HG03521 (cell line): ENCODE results near the gene C2CD2.
"Not testable (repeated sequence)": the region's sequence is repeated elsewhere in the genome, so short reads cannot be mapped to it uniquely, and the experiment has no call there.

Experiments used
- ATAC-seq: cut with Tn5 transposase; IDR thresholded peaks from one replicate; pipeline ENCODE4 v1.9.1; 2021; ENCODE audit warnings: mild to moderate bottlenecking, moderate library complexity; ENCODE audit not compliant: unreplicated experiment

Gene C2CD2

DNA sequence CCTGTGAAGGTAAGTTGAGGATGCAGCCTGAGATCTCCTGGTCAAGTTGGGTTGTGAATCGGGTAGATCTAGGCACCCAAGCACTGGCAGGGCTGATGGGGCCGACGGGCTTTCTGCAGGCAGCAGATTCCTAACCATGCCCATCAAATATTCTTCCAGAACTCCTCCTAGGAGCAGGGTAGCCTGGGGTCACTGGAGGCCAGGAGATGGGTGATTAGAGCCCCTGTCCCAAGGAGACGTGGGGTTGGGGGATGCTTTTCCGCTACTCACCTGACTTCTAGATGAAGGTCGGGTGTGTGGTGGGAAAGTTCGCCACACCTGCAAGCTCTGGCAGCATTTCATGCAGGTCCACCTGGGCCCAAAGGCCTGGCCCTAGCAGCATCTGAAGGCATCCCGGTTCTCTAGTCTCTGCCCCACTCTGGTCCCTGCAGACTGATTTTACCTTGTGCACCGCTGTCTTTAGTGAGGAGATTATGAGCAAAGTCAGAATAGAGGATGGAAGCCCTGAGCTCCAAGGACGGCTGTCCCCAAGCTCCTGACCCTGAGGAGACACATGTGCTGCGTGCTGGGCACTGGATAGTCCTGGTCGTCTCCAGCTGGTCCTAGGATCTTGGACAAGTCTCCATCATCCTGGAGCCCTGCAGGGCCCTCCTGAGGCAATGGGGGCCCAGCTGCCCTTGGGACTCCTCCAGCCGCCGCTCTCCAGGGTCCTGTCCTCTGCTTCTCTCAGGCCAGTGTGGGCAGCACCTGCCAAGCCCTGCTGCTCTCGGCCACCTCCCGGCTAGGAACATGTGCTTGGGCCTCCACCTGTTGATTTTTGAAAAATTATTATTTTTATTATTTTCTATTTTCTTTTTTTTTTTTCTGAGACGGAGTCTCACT lies 21.8 kb upstream of the C2CD2 start:
- no peak for ATAC-seq

- no peak for ATAC-seq
Measured at GRCh38 chr21:41974752-41975053, 20.9 kb upstream of the C2CD2 start.

DNA sequence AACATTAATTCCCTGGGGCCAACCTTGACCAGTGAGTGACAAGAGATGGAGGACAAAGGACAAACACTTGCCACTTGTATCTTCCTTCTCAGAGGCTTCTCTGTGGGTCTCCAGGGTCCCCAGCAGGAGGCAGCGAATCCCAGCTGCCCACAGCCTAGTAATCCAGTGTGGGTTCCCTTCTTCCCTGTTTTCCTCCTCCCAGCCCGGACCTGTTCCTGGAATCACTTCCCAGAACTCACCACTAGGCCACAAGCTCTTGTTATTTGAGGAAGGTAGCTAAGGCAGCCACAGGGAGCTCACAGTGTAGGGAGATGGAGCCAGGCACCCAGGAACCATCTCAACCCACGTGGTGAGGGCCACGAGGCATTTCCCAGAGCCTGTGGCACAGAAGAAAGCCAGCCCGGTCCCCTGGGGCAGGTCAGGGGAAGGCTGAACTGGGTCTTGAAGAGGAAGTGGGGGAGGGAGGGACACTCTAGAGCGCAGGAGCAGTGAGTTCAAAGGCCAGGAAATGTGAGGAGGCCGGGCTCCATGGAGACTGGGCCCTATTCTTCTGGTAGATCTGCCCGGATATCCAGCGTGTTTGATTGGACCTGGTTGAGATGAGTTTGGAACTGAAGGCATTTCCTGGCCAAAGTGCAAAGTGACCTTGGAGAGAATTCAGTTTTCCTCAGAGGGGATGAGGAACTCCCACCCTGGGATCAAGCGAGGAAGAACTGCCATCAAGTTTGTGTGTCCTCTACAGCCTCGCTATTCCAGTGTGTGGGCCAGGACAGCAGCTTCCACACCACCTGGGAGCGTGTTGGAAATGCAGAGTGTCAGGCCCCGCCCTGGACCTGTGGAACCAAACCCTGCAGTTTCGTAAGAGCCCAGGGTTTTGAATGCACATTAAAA lies 20.3 kb upstream of the C2CD2 start:
- no peak for ATAC-seq

DNA sequence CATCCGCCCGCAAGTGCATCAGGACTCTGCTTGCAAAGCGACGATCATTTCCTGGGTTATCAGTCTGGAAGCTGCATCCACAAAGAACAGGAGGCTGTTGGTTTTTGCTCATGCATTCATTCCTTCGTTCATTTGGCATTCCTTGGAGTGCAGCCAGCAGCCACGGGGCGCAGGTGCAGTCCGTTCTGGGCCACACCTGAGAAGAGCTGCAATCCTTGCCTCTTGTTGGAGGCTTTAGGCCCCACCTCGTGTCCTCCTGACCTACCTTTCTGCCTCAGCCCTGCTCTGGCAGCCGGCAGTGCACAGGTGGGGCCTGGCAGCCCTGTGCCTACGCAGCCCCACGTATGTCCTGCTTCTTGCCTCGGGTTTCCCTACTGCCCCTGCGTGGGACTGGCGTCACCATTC lies 19.6 kb upstream of the C2CD2 start:
- no peak for ATAC-seq

DNA sequence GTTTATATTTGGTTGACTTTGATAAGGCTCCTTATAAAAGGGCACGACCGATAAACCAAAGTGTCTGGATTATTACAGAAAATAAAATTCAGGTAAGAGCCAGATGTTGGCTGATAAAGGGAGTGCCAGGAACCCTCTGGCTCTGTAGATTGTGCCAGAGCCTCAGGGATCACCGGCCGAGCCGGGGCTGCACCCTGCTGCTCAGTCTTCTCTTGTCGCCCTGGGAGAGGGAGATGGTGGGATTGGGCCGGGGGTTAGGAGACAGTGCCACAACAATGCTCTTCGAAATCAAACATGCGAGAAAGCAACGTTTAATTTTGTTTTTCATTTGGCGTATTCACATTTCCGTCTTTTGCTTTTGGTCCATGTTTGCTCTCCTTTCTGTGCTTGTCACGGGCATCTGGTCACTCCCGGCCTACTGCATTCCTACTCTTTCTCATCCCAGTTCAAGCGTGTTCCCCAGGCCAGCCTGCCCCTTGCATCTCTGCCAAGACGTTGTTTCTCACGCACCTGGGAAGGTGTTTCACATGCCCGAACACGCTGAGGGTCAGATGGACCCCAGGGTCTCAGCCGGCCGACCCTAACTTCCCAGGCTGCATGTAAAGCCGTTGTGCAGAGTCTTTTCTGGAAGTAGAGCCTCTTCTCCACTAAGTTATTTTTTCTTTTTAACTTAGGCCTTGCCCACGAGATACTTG lies 18.8 kb upstream of the C2CD2 start:
- no peak for ATAC-seq

DNA sequence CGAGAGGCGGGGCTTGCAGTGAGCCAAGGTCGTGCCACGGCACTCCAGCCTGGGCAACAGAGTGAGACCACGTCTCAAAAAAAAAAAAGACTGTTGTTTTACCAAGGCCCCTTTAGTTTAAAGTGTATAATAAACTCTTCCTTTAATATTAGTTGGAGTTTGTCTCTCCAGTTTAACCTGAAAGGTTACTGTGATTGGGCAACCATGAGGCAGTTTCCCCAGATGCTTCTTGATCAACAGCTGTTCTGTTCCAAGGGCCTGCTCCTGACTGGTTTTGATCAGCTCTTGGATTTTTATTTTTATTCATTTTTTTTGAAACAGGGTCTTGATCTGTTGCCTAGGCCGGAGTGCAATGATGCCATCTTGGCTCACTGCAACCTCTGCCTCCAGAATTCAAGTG lies 18.1 kb upstream of the C2CD2 start:
- ATAC-seq, result no peak

- no peak for ATAC-seq
Measured at GRCh38 chr21:41970751-41971653, 17.2 kb upstream of the C2CD2 start.

- no peak for ATAC-seq
Measured at GRCh38 chr21:41970106-41970391, 16.2 kb upstream of the C2CD2 start.

GRCh38 chr21:41967708-41968107 lies 13.9 kb upstream of the C2CD2 start:
- ATAC-seq, result no peak

DNA sequence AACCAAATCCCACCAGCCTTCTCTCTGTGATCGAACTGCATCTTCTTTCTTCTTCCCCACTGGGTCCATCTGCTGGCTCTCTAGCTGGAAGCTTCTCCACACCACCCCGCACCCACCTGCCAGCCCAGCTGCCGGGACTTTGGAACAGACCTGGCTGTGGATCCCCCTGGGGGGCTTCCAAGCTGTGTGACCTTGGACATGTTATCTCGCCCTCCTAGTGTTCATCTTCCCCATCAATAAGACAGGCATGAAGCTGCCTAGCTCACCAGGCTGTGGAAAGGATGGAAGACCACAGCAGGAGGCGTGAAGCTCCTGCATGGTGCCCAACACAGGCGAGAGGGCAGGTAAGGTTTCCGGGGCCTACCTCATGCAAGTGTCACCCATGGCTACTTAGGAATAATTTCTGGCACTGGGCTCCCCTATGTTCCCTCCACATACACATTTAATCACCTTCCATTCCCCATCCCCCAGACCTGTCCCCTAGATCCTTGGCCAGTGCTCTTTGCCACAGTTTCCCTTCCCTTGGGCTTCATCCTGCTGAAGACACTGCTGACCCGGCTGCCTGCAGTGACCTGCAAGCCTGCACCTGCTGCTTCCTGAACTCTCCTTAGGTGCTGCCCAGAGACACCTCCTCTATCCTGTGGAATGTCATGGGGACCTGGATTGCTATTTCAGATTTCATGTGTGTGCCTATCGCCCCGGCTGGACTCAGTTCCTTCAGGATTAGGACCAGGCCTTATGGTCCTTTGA lies 13.2 kb upstream of the C2CD2 start:
- ATAC-seq, result no peak

DNA sequence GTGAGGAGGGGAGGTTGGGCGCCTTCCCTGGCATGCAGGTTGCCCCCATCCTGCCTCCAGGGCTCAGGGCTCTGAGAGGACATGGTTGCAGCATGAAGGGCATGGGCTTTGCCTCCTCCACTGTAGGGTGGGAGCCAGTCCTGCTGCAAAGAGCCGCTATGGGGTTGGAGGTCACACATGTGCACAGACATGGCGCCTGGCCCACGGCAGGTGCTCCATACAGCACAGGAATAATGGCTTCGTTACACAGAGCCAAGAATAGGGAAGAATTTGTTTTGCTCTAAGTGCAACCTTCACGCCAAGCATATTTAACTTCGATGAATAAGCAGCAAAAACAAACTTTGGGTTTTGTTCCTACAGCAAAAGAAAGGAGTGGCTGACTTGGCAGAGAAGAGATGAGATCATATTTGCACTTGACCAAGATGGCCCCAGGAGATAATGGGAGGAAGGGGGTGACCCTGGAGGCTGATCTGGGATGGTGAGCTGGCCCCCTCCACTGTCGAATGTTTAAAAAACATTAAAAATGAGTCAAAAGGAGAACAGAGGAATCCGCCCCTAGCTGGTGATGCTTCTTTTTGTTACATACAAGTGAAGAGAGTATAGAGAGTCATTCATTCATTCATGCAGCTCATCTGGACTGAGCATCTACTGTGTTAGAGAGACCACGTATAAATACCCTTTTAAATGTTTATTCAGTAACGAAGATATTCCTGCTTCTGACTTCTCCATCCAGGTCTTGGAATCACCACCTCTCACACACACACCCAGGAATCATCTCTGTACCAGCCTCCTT lies 12.4 kb upstream of the C2CD2 start:
- no peak for ATAC-seq

DNA sequence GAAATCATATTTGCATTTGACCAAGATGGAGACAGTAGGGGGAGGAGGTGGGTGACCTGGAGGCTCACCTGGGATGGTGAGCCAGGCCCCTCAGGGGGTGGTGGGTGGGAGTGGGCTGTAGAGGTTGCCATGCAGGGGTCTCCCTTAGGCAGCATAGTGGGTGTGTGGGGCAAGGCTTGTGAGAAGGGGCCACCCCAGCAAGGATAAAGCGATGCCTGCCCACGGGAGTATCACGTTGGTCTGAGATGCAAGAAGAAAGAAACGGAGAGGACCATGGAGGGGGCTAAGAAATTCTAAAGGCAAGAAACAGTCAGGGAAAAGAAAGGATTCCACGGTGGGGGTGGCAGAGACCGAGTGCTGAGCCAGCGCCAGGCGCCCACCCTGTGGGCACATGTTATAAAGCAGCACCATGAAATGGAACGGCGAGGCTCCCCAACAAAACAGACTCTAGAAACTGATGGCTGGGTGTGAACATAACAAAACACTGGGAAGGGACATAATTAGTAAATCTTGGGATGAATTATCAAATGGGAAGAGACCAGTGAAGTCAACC lies 11.7 kb upstream of the C2CD2 start:
- no peak for ATAC-seq

DNA sequence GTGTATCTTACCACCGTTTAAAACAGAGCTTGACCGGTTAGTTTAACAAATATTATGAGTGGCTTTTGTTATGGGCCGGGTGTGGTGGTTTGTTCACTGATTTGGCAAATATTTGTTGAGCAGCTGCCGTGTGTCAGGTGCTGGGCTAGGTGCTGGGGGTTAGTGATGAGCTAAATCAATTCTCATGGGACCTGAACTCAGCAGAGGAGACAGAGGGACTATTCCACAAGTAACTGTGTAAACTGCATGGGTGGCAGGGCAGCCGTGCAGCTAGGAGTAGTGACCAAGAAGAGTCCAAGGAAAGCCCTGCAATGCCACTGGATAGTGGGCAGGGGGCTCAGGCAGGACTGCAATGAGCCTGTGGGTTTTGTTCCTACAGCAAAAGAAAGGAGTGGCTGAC lies 11.2 kb upstream of the C2CD2 start:
- no peak for ATAC-seq

DNA sequence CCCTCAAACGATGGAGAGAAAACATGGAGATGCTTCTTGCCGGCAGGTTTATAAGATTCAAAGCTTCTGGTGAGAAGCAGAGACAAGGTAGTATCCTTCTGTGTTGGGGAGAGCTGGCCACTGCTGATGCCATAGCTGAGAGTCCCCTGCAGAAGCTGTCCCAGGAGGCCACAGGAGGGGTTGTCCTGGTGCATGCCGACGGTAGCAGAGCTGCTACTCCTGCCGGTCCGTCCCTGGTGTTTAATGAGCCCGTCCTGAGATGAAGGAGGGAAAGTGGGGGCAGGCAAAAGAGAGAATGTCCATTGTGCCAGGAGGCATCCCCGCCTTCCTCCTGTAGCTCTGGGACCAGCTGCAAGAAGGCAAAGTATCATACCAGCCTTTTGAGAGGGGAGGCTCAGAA lies 10.4 kb upstream of the C2CD2 start:
- no peak for ATAC-seq

- ATAC-seq, result no peak
Measured at GRCh38 chr21:41962425-41962966, 8.7 kb upstream of the C2CD2 start.

DNA sequence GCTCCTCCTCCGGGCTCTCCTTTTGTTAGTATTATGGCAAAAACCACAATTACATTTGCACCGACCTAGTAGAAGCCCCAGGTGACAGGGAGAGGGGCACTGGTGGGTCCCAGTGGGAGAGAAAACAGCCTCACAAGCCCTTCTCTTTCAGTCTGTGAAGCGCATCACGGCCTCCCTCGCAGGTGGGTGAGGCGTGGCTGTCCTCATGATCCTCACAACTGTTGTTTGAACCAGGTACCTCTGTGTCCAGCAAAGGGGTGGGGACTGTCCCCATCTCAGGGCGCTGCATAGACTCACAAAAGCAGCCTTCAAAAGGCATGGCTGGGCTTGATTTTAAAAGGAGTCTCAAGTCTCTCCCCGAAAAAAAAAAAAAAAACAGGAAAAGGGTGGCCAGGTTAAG lies 7.9 kb upstream of the C2CD2 start:
- no peak for ATAC-seq

GRCh38 chr21:41961282-41961701 lies 7.5 kb upstream of the C2CD2 start:
- no peak for ATAC-seq

GRCh38 chr21:41960386-41960785 lies 6.6 kb upstream of the C2CD2 start:
- ATAC-seq, result no peak

DNA sequence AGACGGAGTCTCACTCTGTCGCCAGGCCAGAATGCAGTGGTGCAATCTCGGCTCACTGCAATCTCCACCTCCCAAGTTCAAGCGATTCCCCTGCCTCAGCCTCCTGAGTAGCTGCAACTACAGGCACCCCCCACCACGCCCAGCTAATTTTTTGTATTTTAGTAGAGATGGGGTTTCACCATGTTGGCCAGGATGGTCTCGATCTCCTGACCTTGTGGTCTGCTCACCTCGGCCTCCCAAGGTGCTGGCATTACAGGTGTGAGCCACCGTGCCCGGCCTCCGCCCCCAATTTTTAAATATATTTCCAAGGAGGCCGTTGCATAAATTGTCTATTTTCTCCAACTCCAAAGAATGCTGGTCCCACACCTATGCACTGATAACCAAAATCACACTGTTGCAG lies 5.9 kb upstream of the C2CD2 start:
- ATAC-seq, result not testable (repeated sequence)
